HepG2 (cell line): ENCODE results near the gene YAP1. TPM values are rescaled to one million over a fixed set of nuclear protein-coding genes. Genes with fewer than 3 reads are reported as not detected.

Experiments used
- HMG20A ChIP-seq: IDR thresholded peaks from 2 replicates; pipeline ENCODE4 v1.6.1; 2016; ENCODE audit warnings: borderline replicate concordance
- NR2C2 ChIP-seq: sonication (generic); formaldehyde crosslinking; IDR thresholded peaks from 2 replicates; pipeline ENCODE4 v1.4.0; 2020; ENCODE audit warnings: missing genetic modification reagents, mild to moderate bottlenecking, moderate library complexity, borderline replicate concordance
- ZHX2 ChIP-seq, 2 experiments: sonication (generic) in 1 of 2; formaldehyde crosslinking in 1 of 2; IDR thresholded peaks; 2 replicates each; pipeline versions ENCODE4 v1.6.1 to v1.9.0; 2014 to 2022; ENCODE audit warnings: antibody characterized with exemption in 1 of 2, borderline replicate concordance in 1 of 2, inconsistent platforms in 1 of 2, low read depth in 1 of 2, missing genetic modification reagents in 1 of 2
- ZNF414 ChIP-seq: sonication (generic); formaldehyde crosslinking; IDR thresholded peaks from 2 replicates; pipeline ENCODE4 v1.5.0; 2020; ENCODE audit warnings: missing genetic modification reagents
- ZNF737 ChIP-seq: sonication (generic); formaldehyde crosslinking; IDR thresholded peaks from 2 replicates; pipeline ENCODE4 v1.5.0; 2020; ENCODE audit warnings: missing genetic modification reagents, mild to moderate bottlenecking, borderline replicate concordance
- polyA plus RNA-seq, 8 experiments: library from polyadenylated mRNA; depleted of rRNA in 3 of 8; stranded (reverse) in 7 of 8; unstranded in 1 of 8; fragments of >200 nt; fragmentation: Illumina TruSeq in 4 of 8; extraction: Trizol in 4 of 8; gene quantifications; 2 replicates each; pipeline versions ENCODE4 v1.2.1 to v1.2.3, GENCODE V29; 2011 to 2016; ENCODE audit warnings: low read depth in 4 of 8, missing spikeins in 1 of 8, mixed read lengths in 1 of 8; ENCODE audit not compliant: insufficient read depth in 1 of 8
- total RNA-seq, 5 experiments: library from RNA; depleted of rRNA; stranded (reverse); fragments of >200 nt; fragmentation: Illumina TruSeq; extraction: Trizol; gene quantifications; 2 replicates each; pipeline ENCODE4 v1.2.3, GENCODE V29; 2016; ENCODE audit warnings: low read depth in 1 of 5
- TF ChIP-seq, protein P1 (sequence below), 2 experiments: fragments of 450-650 bp in 1 of 2; sonication (generic) in 1 of 2; formaldehyde crosslinking; IDR thresholded peaks; 2 replicates each; pipeline versions ENCODE4 v1.5.0 to v1.8.0; 2020 to 2022; ENCODE audit warnings: mild to moderate bottlenecking in 1 of 2, missing genetic modification reagents in 1 of 2
- TF ChIP-seq, protein P2 (sequence below), 2 experiments: sonication (generic) in 1 of 2; formaldehyde crosslinking in 1 of 2; IDR thresholded peaks; 2 replicates each; pipeline versions ENCODE4 v1.5.1 to v1.6.1; 2011 to 2020; ENCODE audit warnings: borderline replicate concordance in 1 of 2, low read depth in 1 of 2, low read length in 1 of 2, mild to moderate bottlenecking in 1 of 2, missing genetic modification reagents in 1 of 2, moderate library complexity in 1 of 2
- TF ChIP-seq, protein P3 (sequence below): sonication (generic); formaldehyde crosslinking; IDR thresholded peaks from 2 replicates; pipeline ENCODE4 v1.5.0; 2020; ENCODE audit warnings: mild to moderate bottlenecking, missing genetic modification reagents

YAP1 gene
- total and polyA plus RNA-seq, 2 of the 13 experiments (the other 11 are each of a cell fraction or from before 2014, with no cell fraction given): 59.5 to 91.0 TPM

- no peak for TF ChIP-seq ZNF414 (CRISPR knock-in tag)
- TF ChIP-seq, protein P1, sequence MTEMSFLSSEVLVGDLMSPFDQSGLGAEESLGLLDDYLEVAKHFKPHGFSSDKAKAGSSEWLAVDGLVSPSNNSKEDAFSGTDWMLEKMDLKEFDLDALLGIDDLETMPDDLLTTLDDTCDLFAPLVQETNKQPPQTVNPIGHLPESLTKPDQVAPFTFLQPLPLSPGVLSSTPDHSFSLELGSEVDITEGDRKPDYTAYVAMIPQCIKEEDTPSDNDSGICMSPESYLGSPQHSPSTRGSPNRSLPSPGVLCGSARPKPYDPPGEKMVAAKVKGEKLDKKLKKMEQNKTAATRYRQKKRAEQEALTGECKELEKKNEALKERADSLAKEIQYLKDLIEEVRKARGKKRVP (CRISPR knock-in tag; IDR thresholded peaks at IDR 0.05): no peak
- TF ChIP-seq, protein P2, sequence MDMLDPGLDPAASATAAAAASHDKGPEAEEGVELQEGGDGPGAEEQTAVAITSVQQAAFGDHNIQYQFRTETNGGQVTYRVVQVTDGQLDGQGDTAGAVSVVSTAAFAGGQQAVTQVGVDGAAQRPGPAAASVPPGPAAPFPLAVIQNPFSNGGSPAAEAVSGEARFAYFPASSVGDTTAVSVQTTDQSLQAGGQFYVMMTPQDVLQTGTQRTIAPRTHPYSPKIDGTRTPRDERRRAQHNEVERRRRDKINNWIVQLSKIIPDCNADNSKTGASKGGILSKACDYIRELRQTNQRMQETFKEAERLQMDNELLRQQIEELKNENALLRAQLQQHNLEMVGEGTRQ (IDR thresholded peaks at IDR 0.05; ENCODE audit: low read depth, low read length): no peak
- TF ChIP-seq, protein P2 (CRISPR knock-in tag; IDR thresholded peaks at IDR 0.05; ENCODE audit: borderline replicate concordance): no peak
- TF ChIP-seq NR2C2 (CRISPR knock-in tag): no peak
- TF ChIP-seq, protein P3, sequence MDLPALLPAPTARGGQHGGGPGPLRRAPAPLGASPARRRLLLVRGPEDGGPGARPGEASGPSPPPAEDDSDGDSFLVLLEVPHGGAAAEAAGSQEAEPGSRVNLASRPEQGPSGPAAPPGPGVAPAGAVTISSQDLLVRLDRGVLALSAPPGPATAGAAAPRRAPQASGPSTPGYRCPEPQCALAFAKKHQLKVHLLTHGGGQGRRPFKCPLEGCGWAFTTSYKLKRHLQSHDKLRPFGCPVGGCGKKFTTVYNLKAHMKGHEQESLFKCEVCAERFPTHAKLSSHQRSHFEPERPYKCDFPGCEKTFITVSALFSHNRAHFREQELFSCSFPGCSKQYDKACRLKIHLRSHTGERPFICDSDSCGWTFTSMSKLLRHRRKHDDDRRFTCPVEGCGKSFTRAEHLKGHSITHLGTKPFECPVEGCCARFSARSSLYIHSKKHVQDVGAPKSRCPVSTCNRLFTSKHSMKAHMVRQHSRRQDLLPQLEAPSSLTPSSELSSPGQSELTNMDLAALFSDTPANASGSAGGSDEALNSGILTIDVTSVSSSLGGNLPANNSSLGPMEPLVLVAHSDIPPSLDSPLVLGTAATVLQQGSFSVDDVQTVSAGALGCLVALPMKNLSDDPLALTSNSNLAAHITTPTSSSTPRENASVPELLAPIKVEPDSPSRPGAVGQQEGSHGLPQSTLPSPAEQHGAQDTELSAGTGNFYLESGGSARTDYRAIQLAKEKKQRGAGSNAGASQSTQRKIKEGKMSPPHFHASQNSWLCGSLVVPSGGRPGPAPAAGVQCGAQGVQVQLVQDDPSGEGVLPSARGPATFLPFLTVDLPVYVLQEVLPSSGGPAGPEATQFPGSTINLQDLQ (CRISPR knock-in tag): no peak
- peak; percentile 26; the same call in 1 of the 2 replicates for TF ChIP-seq HMG20A (CRISPR knock-in tag)
- no peak for TF ChIP-seq ZNF737
- no peak for TF ChIP-seq ZHX2 (IDR thresholded peaks at IDR 0.05; ENCODE audit: low read depth)
- TF ChIP-seq ZHX2 (CRISPR knock-in tag; IDR thresholded peaks at IDR 0.05; ENCODE audit: borderline replicate concordance): no peak
Observed at GRCh38 chr11:102157219-102157618, 47.0 kb downstream of the YAP1 start (continued).
